Measurements from ENCODE around the gene HSPB7. TPM values are rescaled to one million over a fixed set of nuclear protein-coding genes. Genes with fewer than 3 reads are reported as not detected.
"Not testable (repeated sequence)": the region's sequence is repeated elsewhere in the genome, so short reads cannot be mapped to it uniquely, and the experiment has no call there.

HSPB7 gene
- total and polyA plus RNA-seq, 2 donors (not counting 1 experiment from before 2014, with no cell fraction given), result 4.5 to 10.1 TPM

DNA sequence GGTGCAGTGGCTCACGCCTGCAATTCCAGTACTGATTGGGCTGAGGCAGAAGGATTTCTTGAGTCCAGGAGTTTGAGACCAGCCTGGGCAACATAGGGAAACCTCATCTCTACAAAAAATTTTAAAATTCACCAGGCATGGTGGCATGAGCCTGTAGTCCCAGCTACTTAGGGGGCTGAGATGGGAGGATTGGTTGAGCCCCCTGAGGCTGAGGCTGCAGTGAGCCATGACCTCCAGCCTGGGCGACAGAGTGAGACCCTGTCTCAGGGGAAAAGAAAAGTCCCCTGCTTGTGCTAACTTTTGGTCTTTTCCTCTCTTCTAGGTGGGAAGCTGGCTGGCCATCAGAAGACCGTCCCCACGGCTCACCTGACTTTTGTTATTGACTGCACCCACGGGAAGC is 12.2 kb downstream of the HSPB7 start:
- no peaks in the 10 kb centered on the region for H3K9me3 ChIP-seq (ENCODE audit: control insufficient read depth, insufficient read depth, low read depth, low read length)
- no peak overlapping the region for H2AFZ ChIP-seq (ENCODE audit: low read length)
- no peaks in the 10 kb centered on the region for H3K27me3 ChIP-seq (ENCODE audit: control insufficient read depth, insufficient read depth, low read length)
- no peaks in the 10 kb centered on the region for H3K36me3 ChIP-seq (ENCODE audit: control insufficient read depth, insufficient read depth, low read length)
- H3K9ac ChIP-seq (ENCODE audit: insufficient read depth, low read length), result no peak overlapping the region
- no peak for DNase-seq (ENCODE audit: low read depth in 2 of 2)
- H3K4me2 ChIP-seq (ENCODE audit: extremely low read depth, insufficient read depth, low read length), result no peak overlapping the region
- no peaks in the 10 kb centered on the region for H4K20me1 ChIP-seq (ENCODE audit: control insufficient read depth, extremely low read depth, insufficient read depth, low read length)
- no peak overlapping the region for H3K4me3 ChIP-seq (replicated peaks in 1 of 4; ENCODE audit: control extremely low read depth in 1 of 4, insufficient read depth in 1 of 4, low read depth in 3 of 4, low read length in 4 of 4)
- no peaks in the 10 kb centered on the region for H3K4me1 ChIP-seq (ENCODE audit: control insufficient read depth, extremely low read depth, insufficient read depth, low read length)
- TF ChIP-seq EZH2 (IDR thresholded peaks at IDR 0.05; ENCODE audit: low read length, missing control alignments) (no peak), CTCF (conservative IDR thresholded peaks at IDR 0.05 in 1 of 2, IDR thresholded peaks at IDR 0.05 in 1 of 2; ENCODE audit: low read depth in 1 of 2, low read length in 2 of 2) (no peak)
- no peak overlapping the region for H3K27ac ChIP-seq (ENCODE audit: insufficient read depth, low read length)
- H3K79me2 ChIP-seq (ENCODE audit: control insufficient read depth, insufficient read depth, low read length), result no peaks in the 10 kb centered on the region

- not testable (repeated sequence) for H3K36me3 ChIP-seq (ENCODE audit: control insufficient read depth, insufficient read depth, low read length); H4K20me1 ChIP-seq (ENCODE audit: control insufficient read depth, extremely low read depth, insufficient read depth, low read length); H3K9ac ChIP-seq (ENCODE audit: insufficient read depth, low read length); DNase-seq (ENCODE audit: low read depth in 2 of 2); H3K9me3 ChIP-seq (ENCODE audit: control insufficient read depth, insufficient read depth, low read depth, low read length); H3K27ac ChIP-seq (ENCODE audit: insufficient read depth, low read length); H2AFZ ChIP-seq (ENCODE audit: low read length); H3K79me2 ChIP-seq (ENCODE audit: control insufficient read depth, insufficient read depth, low read length); H3K27me3 ChIP-seq (ENCODE audit: control insufficient read depth, insufficient read depth, low read length); H3K4me2 ChIP-seq (ENCODE audit: extremely low read depth, insufficient read depth, low read length); H3K4me1 ChIP-seq (ENCODE audit: control insufficient read depth, extremely low read depth, insufficient read depth, low read length); H3K4me3 ChIP-seq (replicated peaks in 1 of 4; ENCODE audit: control extremely low read depth in 1 of 4, insufficient read depth in 1 of 4, low read depth in 3 of 4, low read length in 4 of 4)
These were observed 16.6 kb downstream of the HSPB7 start for GRCh38 chr1:16001274-16001673.

GRCh38 chr1:15998929-15999328 is 18.9 kb downstream of the HSPB7 start:
- no peaks in the 10 kb centered on the region for H4K20me1 ChIP-seq (ENCODE audit: control insufficient read depth, extremely low read depth, insufficient read depth, low read length)
- H3K36me3 ChIP-seq (ENCODE audit: control insufficient read depth, insufficient read depth, low read length), result no peaks in the 10 kb centered on the region
- DNase-seq (ENCODE audit: low read depth in 2 of 2), result no peak
- no peaks in the 10 kb centered on the region for H3K79me2 ChIP-seq (ENCODE audit: control insufficient read depth, insufficient read depth, low read length)
- no peak overlapping the region for H3K4me2 ChIP-seq (ENCODE audit: extremely low read depth, insufficient read depth, low read length)
- no peak overlapping the region for H3K27ac ChIP-seq (ENCODE audit: insufficient read depth, low read length)
- H3K27me3 ChIP-seq (ENCODE audit: control insufficient read depth, insufficient read depth, low read length), result peaks cover 3% of the 10 kb centered on the region
- no peak for TF ChIP-seq EZH2 (IDR thresholded peaks at IDR 0.05; ENCODE audit: low read length, missing control alignments)
- no peak for TF ChIP-seq CTCF (conservative IDR thresholded peaks at IDR 0.05 in 1 of 2, IDR thresholded peaks at IDR 0.05 in 1 of 2; ENCODE audit: low read depth in 1 of 2, low read length in 2 of 2)
- no peak overlapping the region for H3K4me3 ChIP-seq (replicated peaks in 1 of 4; ENCODE audit: control extremely low read depth in 1 of 4, insufficient read depth in 1 of 4, low read depth in 3 of 4, low read length in 4 of 4)
- no peaks in the 10 kb centered on the region for H3K4me1 ChIP-seq (ENCODE audit: control insufficient read depth, extremely low read depth, insufficient read depth, low read length)
- no peaks in the 10 kb centered on the region for H3K9me3 ChIP-seq (ENCODE audit: control insufficient read depth, insufficient read depth, low read depth, low read length)
- H2AFZ ChIP-seq (ENCODE audit: low read length), result no peak overlapping the region
- no peak overlapping the region for H3K9ac ChIP-seq (ENCODE audit: insufficient read depth, low read length)

Data from fibroblast of lung (primary cell).